Body of pancreas (tissue), 4 donors: ENCODE data around the gene GRK3. TPM values are rescaled to one million over a fixed set of nuclear protein-coding genes. Genes with fewer than 3 reads are reported as not detected.
"Not testable (repeated sequence)": the region's sequence is repeated elsewhere in the genome, so short reads cannot be mapped to it uniquely, and the experiment has no call there.

Source experiments
- ATAC-seq: fragments of 150-250 bp; one replicate; pipeline ENCODE4 v1.9.1; 2016
- DNase-seq, 4 donors: peaks; one replicate each; pipeline ENCODE4 v3.0.0-alpha.2; 2019
- H3K27ac ChIP-seq, 4 donors: fragments of 200-600 bp; sonication (generic); 1 replicate in 3 of 4; 2 replicates in 1 of 4; pipeline versions ENCODE4 v1.5.1 to v1.6.1; 2016 to 2019; ENCODE audit warnings: mild to moderate bottlenecking in 1 of 4, mixed read lengths in 1 of 4, moderate library complexity in 1 of 4
- H3K27me3 ChIP-seq, 2 donors: fragments of 200-600 bp; sonication (generic); one replicate each; pipeline ENCODE4 v1.6.0; 2016; ENCODE audit warnings: mild to moderate bottlenecking in 1 of 2
- H3K36me3 ChIP-seq, 2 donors: fragments of 200-600 bp; sonication (generic); replicated peaks in 1 of 2; 2 replicates each; pipeline ENCODE4 v1.5.1; 2016; ENCODE audit warnings: low read depth in 2 of 2; ENCODE audit not compliant: insufficient read depth in 1 of 2
- H3K4me1 ChIP-seq: fragments of 200-600 bp; sonication (generic); one replicate; pipeline ENCODE4 v1.6.0; 2016
- H3K4me3 ChIP-seq, 2 donors: fragments of 200-600 bp; sonication (generic); 1 replicate in 1 of 2; 2 replicates in 1 of 2; pipeline ENCODE4 v1.5.1; 2016 to 2019
- H3K9me3 ChIP-seq, 3 donors: fragments of 200-600 bp; sonication (generic); 1 replicate in 2 of 3; 2 replicates in 1 of 3; pipeline ENCODE4 v1.5.1; 2016
- POLR2A ChIP-seq, 3 donors: fragments of 450-650 bp; IDR thresholded peaks; one replicate each; pipeline ENCODE4 v1.6.1; 2016; ENCODE audit warnings: antibody characterized with exemption in 3 of 3, mild to moderate bottlenecking in 2 of 3
- WGBS, 2 donors: methylation state at CpG; one replicate each; pipeline ENCODE4 v1.1.5; 2017; 5-methylcytosine and 5-hydroxymethylcytosine counted together
- intact Hi-C: fragments of 100-400 bp; cut with DNase I; formaldehyde crosslinking; loops from one replicate; pipeline ENCODE4 v1.15.1; 2023
- total RNA-seq, 2 donors: library from RNA; depleted of rRNA; stranded (reverse); fragments of >200 nt; gene quantifications; one replicate each; pipeline ENCODE4 v1.1.0, GENCODE V29; 2016
- TF ChIP-seq, protein P1 (sequence below), 7 experiments: fragments of 450-650 bp in 4 of 7; fragments of 200-600 bp in 3 of 7; sonication (generic) in 3 of 7; IDR thresholded peaks; one replicate each; pipeline ENCODE4 v1.5.1; 2016 to 2019; ENCODE audit warnings: antibody characterized with exemption in 7 of 7

The GRK3 gene
- total RNA-seq, 2 donors from 2014 or later = 10.4 to 10.9 TPM

DNA sequence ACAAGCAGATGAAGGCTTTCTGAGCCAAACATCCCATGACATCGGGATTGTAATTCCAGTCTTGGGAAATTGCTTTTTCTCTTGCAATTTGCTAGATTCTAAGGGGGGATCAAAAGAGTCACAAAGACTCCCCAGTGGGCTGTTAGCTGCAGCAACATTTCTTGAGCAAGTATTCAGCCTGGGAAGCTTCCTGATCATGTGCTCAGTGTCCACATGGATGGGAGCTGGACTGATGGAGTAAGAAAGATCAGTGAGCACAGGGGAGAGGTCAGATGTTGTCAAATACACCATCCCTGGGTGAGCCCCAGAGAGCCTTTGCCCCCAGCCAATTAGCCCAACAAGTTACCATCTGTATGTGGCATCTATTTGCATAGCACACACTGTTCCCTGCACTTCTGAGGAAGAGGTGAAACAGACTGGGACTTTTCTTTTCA, 10.2 kb upstream of the GRK3 start:
- ATAC-seq = no peak
- peaks cover 0 to 7% (median 0%) of the 10 kb centered on the region in 3 donors for H3K9me3 ChIP-seq
- TF ChIP-seq POLR2A (IDR thresholded peaks at IDR 0.05) = no peak
- TF ChIP-seq, protein P1, sequence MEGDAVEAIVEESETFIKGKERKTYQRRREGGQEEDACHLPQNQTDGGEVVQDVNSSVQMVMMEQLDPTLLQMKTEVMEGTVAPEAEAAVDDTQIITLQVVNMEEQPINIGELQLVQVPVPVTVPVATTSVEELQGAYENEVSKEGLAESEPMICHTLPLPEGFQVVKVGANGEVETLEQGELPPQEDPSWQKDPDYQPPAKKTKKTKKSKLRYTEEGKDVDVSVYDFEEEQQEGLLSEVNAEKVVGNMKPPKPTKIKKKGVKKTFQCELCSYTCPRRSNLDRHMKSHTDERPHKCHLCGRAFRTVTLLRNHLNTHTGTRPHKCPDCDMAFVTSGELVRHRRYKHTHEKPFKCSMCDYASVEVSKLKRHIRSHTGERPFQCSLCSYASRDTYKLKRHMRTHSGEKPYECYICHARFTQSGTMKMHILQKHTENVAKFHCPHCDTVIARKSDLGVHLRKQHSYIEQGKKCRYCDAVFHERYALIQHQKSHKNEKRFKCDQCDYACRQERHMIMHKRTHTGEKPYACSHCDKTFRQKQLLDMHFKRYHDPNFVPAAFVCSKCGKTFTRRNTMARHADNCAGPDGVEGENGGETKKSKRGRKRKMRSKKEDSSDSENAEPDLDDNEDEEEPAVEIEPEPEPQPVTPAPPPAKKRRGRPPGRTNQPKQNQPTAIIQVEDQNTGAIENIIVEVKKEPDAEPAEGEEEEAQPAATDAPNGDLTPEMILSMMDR (IDR thresholded peaks at IDR 0.05) = no peak
- H3K27ac ChIP-seq = no peak overlapping the region
- H3K27me3 ChIP-seq = no peaks in the 10 kb centered on the region
- peaks cover 4% of the 10 kb centered on the region for H3K4me1 ChIP-seq
- intact Hi-C loops = no loop called here
- DNase-seq = no peak
- 57 to 73% methylated on average over 1 of the region's 1 CpG for WGBS, 2 donors
- no peak overlapping the region for H3K4me3 ChIP-seq
- H3K36me3 ChIP-seq = no peaks in the 10 kb centered on the region

DNA sequence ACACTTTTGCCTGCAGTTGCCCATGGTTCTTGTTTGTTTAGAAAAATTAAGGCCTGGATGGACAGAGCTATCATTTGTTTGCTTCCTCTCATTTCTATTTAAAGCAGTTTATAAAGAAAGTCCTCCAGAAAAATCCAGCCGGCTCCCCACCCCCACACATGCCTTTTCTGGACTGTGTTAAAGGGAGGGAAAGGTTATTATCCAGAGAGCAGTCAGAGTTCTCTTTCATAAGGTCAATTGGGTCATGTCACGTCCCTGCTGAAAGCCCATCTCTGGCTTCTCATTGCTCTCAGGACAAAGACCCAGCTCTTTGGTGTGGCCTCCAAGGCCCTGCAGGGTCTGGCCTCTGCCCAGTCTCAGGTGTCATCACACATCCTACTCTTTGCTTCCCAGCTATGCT, 9.8 kb upstream of the GRK3 start:
- Histone ChIP-seq H3K27me3 (no peaks in the 10 kb centered on the region), H3K4me3 (no peak overlapping the region), H3K4me1 (peaks cover 4% of the 10 kb centered on the region), H3K36me3 (no peaks in the 10 kb centered on the region), H3K27ac (no peak overlapping the region), H3K9me3 (peaks cover 0 to 7% (median 0%) of the 10 kb centered on the region in 3 donors)
- intact Hi-C loops = no loop called here
- DNase-seq (no peak), ATAC-seq (no peak)
- no peak for TF ChIP-seq POLR2A (IDR thresholded peaks at IDR 0.05)
- TF ChIP-seq, protein P1 (IDR thresholded peaks at IDR 0.05) = no peak
- WGBS, 2 donors = 65 to 77% methylated on average over 2 of the region's 2 CpGs

DNA sequence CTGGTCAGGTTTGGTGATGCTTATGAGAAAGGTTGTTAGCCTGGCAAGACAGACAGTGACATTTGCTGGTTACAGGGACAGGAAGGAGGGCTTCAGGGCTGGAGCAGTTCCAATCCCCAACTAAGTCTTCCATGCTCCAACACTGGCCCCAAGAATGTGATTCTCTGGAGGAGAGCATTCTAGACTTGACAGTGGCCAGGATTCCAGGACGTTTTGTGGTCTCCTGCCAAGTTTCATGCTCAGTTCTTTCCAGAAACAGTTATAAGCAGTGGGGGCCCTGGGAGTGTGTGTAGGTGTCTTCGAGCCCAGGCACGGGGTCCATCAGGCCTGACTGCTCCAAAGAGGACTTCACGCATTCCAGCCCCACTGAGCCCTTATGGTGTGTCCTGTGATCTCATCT, 8.9 kb upstream of the GRK3 start:
- H3K36me3 ChIP-seq = no peaks in the 10 kb centered on the region
- intact Hi-C loops = no loop called here
- no peak for ATAC-seq
- H3K27me3 ChIP-seq = no peaks in the 10 kb centered on the region
- TF ChIP-seq, protein P1 (IDR thresholded peaks at IDR 0.05) = no peak
- TF ChIP-seq POLR2A (IDR thresholded peaks at IDR 0.05) = no peak
- peaks cover 0 to 6% (median 0%) of the 10 kb centered on the region in 3 donors for H3K9me3 ChIP-seq
- peaks cover 4% of the 10 kb centered on the region for H3K4me1 ChIP-seq
- no peak overlapping the region for H3K27ac ChIP-seq
- DNase-seq = no peak
- no peak overlapping the region for H3K4me3 ChIP-seq
- WGBS, 2 donors = 55 to 63% methylated on average over 4 of the region's 4 CpGs

DNA sequence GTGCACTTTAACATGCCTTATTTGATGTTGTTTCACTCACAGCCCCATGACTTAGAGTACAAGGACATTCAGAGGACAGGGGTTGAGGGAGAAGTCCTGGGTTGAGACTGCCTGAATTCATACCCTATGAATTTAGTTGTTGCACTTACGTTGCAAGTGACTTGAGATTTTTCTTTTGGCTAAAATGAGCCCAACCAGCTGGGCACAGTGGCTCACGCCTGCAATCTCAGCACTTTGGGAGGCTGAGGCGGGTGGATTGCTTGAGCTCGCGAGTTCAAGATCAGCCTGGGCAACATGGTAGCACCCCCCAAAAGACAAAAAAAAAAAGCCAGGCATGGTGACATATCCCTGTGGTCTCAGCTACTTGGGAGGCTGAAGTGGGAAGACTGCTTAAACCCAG, 7.3 kb upstream of the GRK3 start:
- no peaks in the 10 kb centered on the region for H3K9me3 ChIP-seq
- H3K36me3 ChIP-seq = no peaks in the 10 kb centered on the region
- WGBS, 2 donors = 95 to 96% methylated on average over 5 of the region's 5 CpGs
- TF ChIP-seq, protein P1 (IDR thresholded peaks at IDR 0.05) = no peak
- TF ChIP-seq POLR2A (IDR thresholded peaks at IDR 0.05) = no peak
- H3K27ac ChIP-seq = no peak overlapping the region
- no peak for DNase-seq
- peaks cover 4% of the 10 kb centered on the region for H3K4me1 ChIP-seq
- intact Hi-C loops = no loop called here
- H3K27me3 ChIP-seq = no peaks in the 10 kb centered on the region
- no peak overlapping the region for H3K4me3 ChIP-seq
- ATAC-seq = no peak

DNA sequence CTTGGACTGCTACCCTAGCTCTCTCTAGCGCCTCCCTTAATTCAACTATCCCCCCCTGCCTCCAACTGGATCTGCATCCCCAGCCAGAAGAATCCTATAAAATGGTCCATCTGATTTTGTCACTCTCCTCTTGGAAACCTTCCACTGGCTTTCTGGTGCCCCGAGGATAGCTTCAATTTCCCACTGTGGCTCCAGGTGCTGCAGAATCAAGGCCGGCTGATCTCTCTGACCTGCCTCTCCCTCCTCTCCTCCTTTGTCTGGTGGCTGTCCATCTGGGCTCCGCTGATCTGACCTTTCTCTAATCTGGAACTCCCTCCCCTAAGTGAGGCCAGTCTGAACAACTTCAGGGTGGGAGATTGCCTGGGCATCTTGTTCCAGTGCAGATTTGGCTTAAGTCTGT, 6.1 kb upstream of the GRK3 start:
- WGBS, 2 donors = 75 to 87% methylated on average over 4 of the region's 4 CpGs
- Histone ChIP-seq H3K4me1 (peaks cover 4% of the 10 kb centered on the region), H3K36me3 (no peaks in the 10 kb centered on the region), H3K9me3 (no peaks in the 10 kb centered on the region), H3K27me3 (no peaks in the 10 kb centered on the region), H3K4me3 (no peak overlapping the region), H3K27ac (no peak overlapping the region)
- intact Hi-C loops = no loop called here
- TF ChIP-seq POLR2A (IDR thresholded peaks at IDR 0.05) = no peak
- TF ChIP-seq, protein P1 (IDR thresholded peaks at IDR 0.05) = no peak
- ATAC-seq (no peak), DNase-seq (no peak)

DNA sequence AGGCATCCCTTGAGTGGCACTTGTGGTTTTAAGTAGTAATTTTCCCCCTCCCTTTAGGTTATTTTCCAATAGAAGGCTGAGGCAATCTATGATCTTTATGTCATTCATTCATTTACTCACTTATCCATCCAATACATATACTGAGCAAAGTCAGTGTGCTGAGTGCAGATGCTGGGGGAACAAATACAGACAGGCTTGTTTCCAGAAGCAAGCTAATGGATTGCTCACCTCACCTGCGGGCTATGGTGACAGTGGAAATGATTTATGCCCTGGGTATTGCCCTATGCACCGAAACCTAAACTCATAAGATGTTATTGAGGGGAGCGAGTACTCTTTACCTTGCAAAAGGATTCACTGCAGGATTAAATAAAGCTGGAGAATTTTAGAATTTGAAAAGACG, 4.6 kb upstream of the GRK3 start:
- H3K9me3 ChIP-seq, intact Hi-C loops, H3K27me3 ChIP-seq, H3K4me1 ChIP-seq, DNase-seq, H3K27ac ChIP-seq, H3K36me3 ChIP-seq, ATAC-seq, H3K4me3 ChIP-seq: not testable (repeated sequence)
- WGBS, 2 donors = 58 to 65% methylated on average over 4 of the region's 4 CpGs

DNA sequence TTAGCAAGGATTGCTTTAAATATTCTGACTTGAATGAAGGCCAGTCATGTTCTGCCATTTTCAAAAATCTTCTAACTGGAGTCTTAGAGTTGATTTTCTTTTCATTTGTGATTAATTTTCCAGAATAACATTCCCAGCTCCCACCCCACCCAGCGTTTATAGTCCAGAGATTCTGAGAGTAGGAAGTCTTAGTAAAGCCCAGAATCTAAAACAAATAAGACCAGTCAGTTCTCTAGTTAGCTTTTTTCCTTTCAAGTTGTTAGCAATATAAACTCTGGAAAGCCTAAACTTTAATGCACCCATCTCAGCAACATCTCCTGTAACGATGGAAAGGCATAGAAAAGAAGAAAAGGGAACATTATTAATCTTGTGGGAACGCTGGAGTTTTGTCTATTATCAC, 3.3 kb upstream of the GRK3 start:
- H3K9me3 ChIP-seq, H3K27me3 ChIP-seq, H3K4me3 ChIP-seq, ATAC-seq, H3K27ac ChIP-seq, H3K36me3 ChIP-seq, DNase-seq, intact Hi-C loops: not testable (repeated sequence)
- 54 to 70% methylated on average over 3 of the region's 3 CpGs for WGBS, 2 donors
- H3K4me1 ChIP-seq = peaks cover 21% of the 10 kb centered on the region
